NAMALWA (cell line): ENCODE data around the gene ABHD4.
"Not testable (repeated sequence)": the region's sequence is repeated elsewhere in the genome, so short reads cannot be mapped to it uniquely, and the experiment has no call there.

Source experiments
- DNase-seq: peaks from one replicate; pipeline ENCODE4 v3.0.0-alpha.2; 2015; ENCODE audit warnings: low spot score

ABHD4 gene

GRCh38 chr14:22627506-22628263 lies 29.6 kb downstream of the ABHD4 start:
- DNase-seq, result no peak

DNA sequence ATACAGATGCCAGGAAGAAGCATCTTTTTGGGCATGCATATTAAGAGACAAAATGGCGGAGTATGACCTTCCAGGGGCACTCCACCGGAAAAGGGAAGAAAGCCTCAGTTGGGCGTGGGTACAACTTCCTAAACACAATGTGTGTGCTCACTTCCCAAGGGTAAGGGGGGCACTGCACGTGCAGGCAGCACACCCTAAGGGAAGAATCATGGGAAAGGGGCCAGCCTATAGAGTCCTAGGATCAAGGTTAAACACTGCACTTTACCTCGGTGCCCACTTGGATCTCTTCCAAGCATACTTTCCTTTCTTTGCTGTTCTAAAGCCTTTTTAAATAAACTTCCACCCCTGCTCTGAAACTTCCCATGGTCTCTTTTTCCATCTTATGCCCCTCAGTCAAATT lies 31.3 kb downstream of the ABHD4 start:
- DNase-seq, result no peak

DNA sequence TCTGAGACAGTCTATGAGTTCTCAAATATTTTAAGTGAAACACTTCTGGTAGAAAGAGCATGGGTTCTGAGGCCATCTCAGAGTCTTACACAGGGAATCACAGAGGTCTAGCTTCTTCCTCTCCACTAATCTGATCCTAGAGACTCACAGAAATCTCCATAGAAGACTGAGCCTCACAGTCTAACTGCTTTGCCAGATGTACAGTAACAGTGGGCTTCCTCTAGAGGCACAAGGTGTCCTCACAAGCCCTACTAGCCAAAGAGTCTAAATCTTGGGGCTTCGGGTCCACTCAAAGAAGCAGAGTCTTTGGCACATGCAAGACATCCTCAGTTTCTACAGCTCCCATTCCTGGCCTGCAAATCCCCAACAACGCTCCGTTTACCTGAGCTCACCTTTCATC lies 32.0 kb downstream of the ABHD4 start:
- no peak for DNase-seq

DNA sequence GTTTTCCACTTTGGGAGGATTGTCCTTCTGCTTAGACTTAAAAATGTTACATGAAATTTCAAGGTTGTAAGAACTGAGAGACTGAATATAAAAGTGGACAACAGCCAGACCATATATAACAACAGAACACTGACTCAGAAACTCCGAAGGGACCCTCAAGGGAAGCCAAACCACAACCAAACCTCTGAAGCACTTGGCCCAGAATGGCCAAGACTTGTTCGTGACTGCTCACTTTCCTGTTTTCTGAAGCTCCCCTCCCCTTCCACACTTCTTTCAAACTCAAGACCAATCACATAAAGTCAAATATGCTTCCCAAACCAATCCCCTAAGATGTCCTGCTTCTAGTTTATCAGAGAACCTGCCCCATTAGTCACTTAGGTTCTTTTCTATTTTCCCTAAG lies 32.4 kb downstream of the ABHD4 start:
- DNase-seq, result no peak

GRCh38 chr14:22634233-22634900 lies 36.3 kb downstream of the ABHD4 start:
- DNase-seq, result no peak

DNA sequence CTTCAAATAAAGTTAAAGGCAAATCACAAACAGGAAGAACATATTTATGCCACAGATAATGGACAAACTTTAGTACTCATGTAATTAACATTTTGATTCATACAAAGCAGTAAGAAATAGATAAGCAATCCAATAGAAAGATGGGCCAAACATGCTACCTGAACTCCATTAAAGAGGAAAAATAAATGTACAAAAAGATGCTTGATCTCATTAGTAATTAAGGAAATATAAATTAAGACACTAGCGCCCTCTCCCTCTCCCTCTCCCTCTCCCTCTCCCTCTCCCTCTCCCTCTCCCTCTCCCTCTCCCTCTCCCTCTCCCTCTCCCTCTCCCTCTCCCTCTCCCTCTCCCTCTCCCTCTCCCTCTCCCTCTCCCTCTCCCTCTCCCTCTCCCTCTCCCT lies 37.9 kb downstream of the ABHD4 start:
- not testable (repeated sequence) for DNase-seq

- no peak for DNase-seq
These were observed 42.1 kb downstream of the ABHD4 start for GRCh38 chr14:22640192-22640591.

- DNase-seq, result no peak
These were observed 43.7 kb downstream of the ABHD4 start for GRCh38 chr14:22641846-22642245.

- DNase-seq, result no peak
These were observed 46.2 kb downstream of the ABHD4 start, which contains the start of gene OR6J1 for GRCh38 chr14:22644305-22644635. Gene OR6J1 (minus strand): TSS chr14:22644352. CDS start chr14:22634811, 9,541 bp downstream.

GRCh38 chr14:22646570-22647254 lies 48.6 kb downstream of the ABHD4 start:
- no peak for DNase-seq

- no peak for DNase-seq
These were observed 50.4 kb downstream of the ABHD4 start for GRCh38 chr14:22648506-22648905.

DNA sequence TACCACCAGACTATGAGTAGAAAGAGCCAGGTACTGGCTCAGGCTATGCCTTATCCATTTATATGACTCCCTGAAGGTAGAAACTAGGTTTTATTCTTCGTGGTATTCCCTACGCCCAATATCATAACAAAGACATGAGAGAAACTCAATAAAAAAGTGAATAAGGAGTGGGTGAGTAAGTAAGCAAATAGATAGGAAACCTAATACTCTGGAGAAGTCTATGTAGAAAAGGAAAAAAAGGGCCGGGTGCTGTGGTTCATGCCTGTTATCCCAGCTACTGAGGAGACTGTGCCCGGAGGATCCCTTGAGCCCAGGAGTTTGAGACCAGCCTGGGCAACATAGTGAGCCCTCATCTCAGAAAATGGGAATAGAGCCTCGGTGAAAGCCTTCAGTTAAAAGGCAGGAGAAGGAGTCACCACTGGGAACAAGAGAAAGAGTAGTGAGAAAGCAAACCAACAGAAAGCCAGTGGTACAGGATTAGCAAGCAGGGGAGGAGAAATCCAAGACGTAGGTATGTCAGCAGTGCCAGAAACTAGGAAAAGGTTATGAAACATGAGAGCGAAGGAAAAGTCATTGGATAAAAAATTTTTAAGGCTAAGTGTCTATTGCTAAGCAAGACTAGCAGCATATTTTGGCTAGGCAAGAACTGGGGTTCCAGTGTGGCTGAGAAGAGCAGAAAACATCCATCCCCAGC lies 52.1 kb downstream of the ABHD4 start:
- no peak for DNase-seq

DNA sequence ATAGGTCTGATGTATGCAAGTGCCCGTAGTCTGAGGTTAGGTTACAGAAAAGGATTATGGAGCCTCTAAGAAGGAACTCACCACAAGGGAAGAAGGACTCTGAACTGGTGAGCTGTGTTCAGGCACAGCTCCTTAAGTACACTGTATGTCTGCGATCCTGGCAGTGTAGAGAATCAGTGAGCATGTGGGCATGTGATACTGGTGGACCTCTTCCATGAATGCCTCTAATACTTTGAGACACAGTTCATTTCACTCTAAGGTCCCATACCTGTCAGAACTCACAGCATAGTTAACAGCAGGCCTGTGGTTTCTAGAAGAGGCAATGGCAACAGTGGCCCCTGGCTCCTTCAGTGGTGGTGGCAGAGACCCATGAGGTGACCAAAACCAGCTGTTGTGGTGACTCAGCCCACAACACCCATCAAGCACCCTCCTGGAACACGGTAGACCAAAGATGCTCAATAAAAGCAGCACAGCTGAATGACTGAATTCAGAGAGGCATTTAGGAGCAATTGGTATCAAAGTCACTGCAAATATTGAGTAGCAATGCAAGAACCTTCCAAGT lies 52.9 kb downstream of the ABHD4 start:
- peak; percentile 91 for DNase-seq

GRCh38 chr14:22651586-22651985 lies 53.5 kb downstream of the ABHD4 start:
- no peak for DNase-seq

DNA sequence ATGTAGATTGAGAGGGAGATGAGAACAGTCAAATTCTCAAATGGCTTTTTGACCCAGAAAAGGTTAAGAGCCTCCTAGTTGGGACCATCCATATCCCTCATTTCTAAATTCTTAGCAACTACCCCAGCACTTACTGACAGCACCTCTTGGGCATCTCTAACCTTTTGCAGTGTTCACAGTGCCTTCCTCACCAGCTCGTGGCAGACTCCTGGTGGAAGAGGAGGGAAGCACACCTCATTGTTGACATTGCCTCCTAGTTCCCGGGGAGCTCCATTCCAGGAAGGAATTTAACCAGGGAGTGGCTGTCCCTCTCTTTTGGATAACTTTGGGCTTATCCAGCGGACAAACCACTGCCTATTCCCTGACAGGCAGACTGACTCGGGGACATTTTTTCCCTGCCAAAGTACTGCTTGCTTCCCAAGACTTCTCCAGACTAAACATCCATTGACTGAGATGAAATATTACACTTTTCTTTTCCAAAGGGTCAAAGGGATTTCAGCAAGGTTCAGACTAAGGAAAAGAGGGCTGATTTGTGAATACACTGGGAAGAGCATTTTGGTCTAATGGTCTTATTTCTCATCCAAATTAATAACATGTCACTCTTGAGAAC lies 55.0 kb downstream of the ABHD4 start:
- DNase-seq, result peak; percentile 62

DNA sequence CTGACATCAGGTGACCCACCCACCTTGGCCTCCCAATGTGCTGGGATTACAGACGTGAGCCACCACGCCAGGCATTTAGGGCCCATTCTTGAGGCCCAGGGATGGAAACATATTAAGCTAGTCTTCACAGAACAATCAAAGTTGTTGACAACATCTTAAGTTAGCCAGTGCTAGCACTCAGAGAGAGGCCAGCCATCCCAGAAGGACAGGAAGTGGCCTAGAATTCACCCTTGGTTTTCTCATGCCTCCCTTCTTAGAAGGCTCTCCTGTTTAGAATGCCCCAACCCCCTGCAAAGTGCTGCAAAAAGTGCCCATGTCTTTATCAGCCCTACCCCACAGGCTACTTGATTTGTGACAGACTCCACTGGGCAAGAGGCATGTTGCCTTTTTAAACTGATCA lies 58.1 kb downstream of the ABHD4 start:
- no peak for DNase-seq

DNA sequence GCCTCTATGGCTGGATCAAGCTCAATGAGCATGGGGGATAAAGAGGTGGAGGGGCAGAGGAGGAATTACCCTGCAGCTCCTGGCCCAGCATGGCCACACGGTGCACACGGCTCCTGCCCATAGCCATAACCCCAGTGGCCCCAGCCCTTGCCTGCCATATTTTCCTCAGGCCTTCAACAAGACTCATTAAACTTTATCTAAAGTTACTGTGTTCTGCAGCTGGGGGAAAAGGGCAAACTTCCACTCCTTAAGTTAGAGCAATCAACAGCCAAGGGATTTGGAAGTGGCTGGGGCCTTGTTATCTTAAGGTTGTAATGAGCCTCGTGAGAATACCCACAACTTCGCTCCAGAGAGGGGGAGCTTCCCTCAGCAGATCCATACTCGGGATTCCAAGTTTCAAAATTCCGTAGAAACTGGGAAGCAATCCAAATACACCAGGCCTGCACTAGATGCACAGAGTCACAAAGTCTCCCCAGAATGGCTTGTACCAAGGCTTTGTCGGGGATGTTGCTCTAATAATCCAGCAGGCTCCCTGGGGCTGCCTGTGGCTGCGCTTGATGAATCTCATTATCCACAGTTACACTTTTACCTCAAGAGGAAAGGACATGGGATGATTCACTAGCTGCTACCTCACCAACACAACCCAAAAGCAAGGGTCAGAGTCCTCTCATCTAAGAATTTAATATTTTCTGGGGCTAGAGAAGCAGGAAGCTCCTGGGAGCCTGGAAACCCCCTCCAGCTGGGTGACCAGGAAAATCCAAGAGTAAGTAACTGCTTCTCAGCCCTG lies 59.0 kb downstream of the ABHD4 start:
- DNase-seq, result no peak

DNA sequence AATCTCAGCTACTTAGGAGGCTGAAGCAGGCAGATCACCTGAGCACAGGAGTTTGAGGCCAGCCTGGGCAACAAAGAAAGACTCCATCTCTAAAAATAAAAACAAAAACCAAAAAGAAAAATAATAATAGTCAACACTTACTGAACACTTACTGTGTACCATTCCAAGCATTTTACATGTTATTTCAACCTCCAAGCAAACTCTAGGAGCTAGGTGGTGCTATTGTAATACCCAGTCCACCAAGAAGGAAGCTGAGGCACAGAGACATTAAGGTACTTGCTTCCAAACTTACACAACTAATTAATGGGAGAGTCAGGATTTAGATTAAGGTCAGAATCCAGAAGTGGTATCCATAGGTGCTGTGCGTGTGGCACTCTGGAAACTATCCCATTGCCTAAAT lies 59.8 kb downstream of the ABHD4 start:
- peak; percentile 19 for DNase-seq

GRCh38 chr14:22658946-22659345 lies 60.8 kb downstream of the ABHD4 start:
- no peak for DNase-seq

- DNase-seq, result no peak
These were observed 62.6 kb downstream of the ABHD4 start for GRCh38 chr14:22660654-22661053.
